ENCODE measurements around the gene PRRG4.
"Not testable (repeated sequence)": the region's sequence is repeated elsewhere in the genome, so short reads cannot be mapped to it uniquely, and the experiment has no call there.

PRRG4 gene

DNA sequence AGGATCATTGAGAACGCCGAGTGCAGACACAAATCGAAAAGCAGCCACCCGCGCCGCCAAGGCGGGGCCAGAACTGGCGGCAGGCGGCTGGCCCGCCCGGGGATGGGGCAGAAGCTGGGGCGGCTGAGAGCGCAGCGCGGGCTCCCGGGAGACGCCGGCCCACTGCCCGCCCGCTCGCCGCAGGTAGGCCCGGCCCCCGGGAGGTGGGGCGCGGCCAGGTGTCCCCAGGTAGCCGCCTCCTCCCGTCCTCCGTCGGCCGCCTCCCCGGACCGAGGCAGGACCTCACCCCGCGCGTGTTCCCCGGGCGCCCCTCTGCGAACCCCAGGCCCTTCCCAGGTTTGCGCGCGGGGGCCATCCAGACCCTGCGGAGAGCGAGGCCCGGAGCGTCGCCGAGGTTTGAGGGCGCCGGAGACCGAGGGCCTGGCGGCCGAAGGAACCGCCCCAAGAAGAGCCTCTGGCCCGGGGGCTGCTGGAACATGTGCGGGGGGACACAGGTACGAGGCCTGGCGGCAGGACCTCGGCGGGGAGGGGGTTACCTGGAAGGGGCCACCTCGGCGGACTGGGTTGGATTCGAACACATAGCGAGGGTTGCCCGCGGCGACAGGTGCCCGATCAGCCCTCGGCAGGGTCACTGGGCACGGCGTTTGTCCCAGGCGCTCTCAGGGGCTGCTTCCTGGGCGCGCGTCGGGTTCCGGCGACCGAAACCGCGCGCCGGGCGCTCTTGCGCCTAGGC, at the start of gene PRRG4:
Gene PRRG4 (plus strand): TSS at position 248 of the 733 bp plus-strand sequence. CDS start 603 bp downstream, outside the sequence.
- DNase-seq = peak; percentile 15

GRCh38 chr11:32780839-32781238, 48.9 kb upstream of the PRRG4 start:
- not testable (repeated sequence) for DNase-seq

DNA sequence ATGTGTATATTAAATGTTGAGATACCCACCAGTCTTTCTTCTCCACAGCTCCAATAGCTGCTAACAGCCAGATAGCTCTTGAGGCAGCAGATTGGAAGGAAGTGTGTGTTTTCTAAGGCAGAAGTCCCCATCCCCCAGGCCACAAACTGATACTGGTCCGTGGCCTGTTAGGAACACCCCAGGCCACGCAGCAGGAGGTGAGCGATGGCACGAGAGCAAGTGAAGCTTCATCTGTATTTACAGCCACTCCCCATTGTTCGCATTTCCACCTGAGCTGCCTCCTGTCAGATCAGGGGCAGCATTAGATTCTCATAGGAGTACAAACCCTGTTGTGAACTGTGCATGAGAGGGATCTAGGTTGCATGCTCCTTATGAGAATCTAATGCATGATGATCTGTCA, 48.0 kb upstream of the PRRG4 start:
- DNase-seq = no peak

GRCh38 chr11:32785262-32785661, 44.5 kb upstream of the PRRG4 start:
- no peak for DNase-seq

DNA sequence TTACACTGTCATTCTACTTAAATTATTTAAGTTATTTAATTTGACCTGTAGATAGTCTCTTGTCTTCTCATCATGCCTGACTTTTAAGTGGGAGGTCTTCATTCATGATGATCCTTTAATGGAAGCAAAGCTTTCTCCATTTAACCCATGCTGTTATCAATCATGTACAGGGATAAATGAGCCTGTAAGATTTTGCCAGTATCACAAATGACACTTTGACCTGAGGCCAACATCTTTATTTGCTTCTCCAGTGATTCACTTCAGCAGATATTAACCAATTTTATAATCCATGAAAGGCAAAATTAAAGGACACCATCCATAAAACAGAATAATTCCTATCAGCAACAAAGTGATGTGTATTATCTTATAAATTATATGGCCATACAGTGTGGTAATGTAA, 42.9 kb upstream of the PRRG4 start:
- no peak for DNase-seq

GRCh38 chr11:32790916-32791315, 38.8 kb upstream of the PRRG4 start:
- no peak for DNase-seq

DNA sequence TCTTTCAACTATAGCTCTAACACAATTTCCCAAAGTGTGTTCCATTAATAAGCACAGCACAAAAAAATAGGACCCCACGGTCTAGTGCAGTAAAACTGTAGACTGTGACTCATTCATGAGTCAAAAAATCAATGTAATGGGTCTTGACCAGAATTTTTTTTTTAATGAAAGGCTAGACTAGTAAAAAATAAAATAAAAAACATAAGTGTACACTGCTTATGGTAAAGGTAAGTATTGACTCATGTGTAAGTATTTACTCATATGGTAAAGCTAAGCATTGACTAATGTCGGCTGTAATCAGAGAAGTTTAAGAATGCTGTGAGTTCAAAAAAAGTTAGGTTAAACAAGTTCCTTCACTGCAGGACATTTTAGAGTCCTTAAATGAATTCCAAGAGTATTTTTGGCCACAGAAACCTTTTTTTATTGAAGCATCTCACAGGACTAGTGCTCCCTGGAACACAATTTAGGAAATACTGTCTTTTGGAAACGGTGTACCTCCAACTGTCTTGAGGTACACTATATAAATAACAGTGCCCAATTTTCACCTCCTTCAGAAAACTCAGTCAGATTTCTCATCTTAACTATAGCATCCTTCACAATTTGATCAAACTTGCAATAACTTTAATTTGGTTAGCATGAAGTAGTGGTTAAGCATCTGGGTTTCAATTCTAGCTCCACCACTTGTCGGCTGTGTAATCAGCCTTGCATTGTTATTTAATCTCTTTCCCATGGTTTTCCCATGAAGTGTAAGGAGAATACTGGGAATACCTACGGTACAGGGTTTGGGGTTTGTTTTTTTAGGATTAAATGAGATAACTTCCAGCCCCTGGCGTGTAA, 37.4 kb upstream of the PRRG4 start:
- DNase-seq = no peak

DNA sequence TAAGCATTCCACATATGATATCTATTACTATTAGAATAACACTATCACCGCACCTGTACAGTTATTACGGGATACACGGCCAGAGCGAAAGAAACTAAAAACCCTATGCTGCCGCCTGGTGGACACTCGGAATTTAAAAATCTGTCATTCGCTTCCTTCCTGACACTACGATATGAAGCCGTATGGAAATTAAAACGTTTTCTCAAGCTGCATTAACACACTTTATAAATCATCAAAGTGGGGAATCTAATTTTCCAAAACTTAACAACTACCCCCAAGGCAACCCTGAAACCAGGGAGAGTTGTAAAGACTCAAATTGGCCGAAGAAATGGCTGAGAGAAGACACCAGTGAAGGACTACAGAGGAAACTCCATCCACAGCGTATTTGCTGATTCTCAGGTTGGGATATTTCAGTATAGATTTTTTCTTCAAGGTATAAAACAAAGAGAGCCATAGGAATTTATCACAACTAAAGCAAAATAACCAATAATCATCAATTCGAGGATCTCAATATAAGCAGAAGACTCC, 36.7 kb upstream of the PRRG4 start:
- peak; percentile 62 for DNase-seq

GRCh38 chr11:32794439-32794838, 35.3 kb upstream of the PRRG4 start, which contains the start of gene CCDC73:
CCDC73 (minus strand) TSS chr11:32794662; CDS start chr11:32760243, 34,419 bp downstream.
- DNase-seq = no peak

- no peak for DNase-seq
These were observed 33.3 kb upstream of the PRRG4 start for GRCh38 chr11:32796425-32796824.

- DNase-seq = peak; percentile 26
These were observed 20.4 kb upstream of the PRRG4 start for GRCh38 chr11:32809313-32809712.

DNA sequence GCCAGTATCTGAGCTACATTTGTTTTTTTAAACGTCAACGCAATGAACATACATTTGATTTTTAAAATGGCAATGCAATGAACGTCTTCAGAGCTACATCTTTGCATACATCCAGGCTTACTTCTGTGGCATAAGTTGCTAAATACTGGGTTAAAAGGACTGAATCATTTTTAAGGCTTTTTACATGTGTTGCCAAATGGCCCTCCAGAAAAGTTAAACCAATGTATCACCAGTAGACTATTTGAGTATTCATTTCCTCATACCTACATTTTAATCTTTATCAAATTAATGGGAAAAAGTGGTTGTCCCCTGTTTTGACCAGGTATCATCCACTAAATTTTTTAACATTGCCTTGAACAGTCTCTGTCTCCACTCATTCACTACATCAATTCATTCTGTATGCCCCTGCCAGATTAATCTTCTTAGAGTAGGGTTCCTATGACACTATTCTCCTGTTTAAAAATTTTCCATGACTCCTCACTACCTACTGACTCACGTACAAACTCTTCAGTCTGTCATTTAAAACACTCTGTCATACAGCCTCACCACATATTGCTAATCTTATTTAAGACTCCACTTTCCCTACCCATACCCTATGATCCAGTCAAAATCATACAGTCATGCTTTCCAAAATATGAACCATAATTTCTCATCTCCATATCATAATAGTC, 12.4 kb upstream of the PRRG4 start:
- no peak for DNase-seq

DNA sequence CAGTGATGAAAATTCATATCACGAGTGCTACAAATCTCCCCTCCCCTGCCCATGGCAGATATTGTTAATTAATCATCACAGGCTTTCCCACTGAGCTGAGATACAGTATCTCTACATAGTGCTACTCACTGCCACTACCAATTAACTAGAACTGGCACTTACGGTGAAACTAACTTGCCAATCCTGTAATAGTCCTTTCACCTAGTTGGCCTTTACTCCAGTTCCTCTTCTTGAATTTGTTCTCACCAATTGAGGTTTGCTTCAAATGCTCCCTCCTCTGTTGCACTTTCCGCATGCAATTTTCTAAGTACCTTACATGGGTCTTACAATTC, 11.9 kb upstream of the PRRG4 start:
- DNase-seq = no peak

- DNase-seq = no peak
These were observed 10.5 kb upstream of the PRRG4 start for GRCh38 chr11:32819187-32819586.

DNA sequence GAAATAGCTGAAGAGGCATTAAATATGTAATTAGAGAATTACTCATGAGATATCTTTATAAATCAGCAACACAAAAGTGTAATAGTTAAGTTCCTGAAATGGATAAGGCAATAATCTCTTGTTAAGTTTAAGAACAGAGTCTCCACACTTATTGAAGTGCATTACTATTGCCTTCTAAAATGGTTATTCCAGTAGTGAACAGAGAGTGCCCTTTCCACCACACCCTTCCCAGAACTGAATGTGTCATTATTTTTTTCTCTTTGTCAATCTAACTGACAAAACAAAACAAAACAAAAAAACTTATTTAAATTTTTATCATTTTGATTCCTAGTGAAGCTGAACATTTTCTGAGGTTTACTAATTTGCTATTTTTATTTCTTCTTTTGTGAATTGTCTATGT, 9.2 kb upstream of the PRRG4 start:
- DNase-seq = no peak

DNA sequence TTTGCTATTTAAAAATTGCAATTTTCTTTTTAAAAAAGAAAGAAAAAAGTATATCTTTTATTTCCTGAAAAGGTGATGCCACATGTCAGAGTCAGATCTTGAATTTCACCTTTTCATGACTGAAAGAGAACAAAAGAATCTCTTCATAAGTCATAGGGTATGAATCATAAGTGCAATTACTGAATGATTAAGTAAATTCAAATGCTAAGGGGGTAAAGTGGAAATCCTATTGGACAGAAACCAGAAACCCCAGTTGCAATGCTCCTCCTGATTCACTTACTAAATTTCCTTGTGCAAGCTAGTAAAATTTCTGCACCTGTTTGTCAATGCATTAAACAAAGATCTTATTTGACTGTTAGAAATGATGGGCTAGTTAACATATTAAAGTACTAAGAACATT, 8.2 kb upstream of the PRRG4 start:
- DNase-seq = no peak

GRCh38 chr11:32821917-32822560, 7.7 kb upstream of the PRRG4 start:
- DNase-seq = no peak

DNA sequence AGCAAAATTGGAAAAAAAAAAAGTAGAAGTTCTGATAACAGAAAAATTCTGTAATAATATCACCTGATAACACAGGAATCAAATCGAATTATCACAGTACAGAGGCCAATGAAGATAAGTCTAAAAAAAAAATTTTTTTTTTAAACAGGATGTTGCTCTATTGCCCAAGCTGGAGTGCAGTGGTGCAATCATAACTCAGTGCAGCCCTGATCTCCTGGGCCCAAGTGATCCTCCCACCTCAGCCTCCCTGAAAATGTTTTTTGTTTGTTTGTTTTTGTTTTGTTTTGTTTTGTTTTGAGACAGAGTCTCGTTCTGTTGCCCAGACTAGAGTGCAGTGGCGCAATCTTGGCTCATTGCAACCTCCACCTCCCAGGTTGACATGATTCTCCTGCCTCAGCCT, 6.1 kb upstream of the PRRG4 start:
- DNase-seq = not testable (repeated sequence)

DNA sequence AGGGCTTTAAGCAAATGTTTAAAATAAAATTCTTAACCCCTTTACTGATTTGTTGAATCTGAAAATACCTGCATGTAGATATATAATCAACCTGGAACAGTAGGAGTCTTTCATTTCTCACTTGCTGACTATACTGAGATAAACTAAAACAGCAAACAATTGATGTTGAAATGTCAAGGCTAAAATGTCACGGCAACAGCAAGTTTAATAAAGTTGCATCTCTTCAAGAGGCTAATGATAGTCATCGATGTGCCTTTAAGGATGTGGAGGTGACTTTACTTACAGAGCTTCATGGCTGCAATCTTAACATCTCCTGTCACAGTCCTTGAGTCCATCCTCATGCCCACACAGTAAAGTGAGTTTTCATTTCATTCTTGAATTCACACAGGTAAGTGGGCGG, 3.6 kb upstream of the PRRG4 start:
- no peak for DNase-seq

GRCh38 chr11:32827276-32827675, 2.5 kb upstream of the PRRG4 start:
- DNase-seq = no peak

GRCh38 chr11:32829157-32829679, 509 bp upstream of the PRRG4 start:
- DNase-seq = no peak

DNA sequence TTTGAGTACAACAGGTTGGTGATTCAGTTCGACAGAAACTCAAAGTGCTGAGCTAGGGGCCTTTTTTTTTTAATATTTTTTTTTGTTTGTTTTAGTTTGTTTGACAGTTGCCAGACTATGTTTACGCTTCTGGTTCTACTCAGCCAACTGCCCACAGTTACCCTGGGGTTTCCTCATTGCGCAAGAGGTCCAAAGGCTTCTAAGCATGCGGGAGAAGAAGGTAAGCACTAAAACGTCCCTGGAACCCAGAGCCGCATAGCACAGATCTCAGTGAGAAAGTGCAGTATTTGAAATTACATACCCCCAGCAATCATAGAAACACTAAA, 649 bp downstream of the PRRG4 start:
- no peak for DNase-seq

DNA sequence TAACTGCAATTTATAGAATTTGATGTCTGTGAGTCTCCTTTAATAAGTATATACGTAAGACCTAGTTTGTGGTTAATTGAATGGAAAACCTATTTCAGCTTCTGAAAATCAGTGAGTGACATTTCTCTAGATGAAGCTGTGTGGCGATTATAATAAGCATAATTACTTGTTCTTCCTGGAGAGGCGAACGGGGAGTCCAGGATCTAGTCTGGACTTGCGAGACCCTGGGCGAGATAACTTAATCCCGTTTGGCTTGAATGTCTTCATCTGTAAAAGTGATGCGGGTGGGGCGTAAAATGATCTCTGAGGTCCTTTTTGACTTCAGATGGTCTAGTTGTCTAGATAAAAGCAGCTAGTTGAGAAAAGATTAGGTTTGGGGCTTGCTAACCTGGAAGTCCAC, 1.1 kb downstream of the PRRG4 start:
- no peak for DNase-seq

Measured in activated CD8-positive, alpha-beta memory T cell treated with anti-CD3 and anti-CD28 coated beads, Interleukin-2, amount 50 U/mL, for 4 hours (primary cell).